Brain microvascular endothelial cell (primary cell): ENCODE data around the gene GRID1.

Experiments used
- DNase-seq: peaks from one replicate; pipeline ENCODE4 v3.0.0-alpha.2; 2020
- H3K27ac ChIP-seq: fragments of 250-450 bp; sonication (Bioruptor Pico); 2 replicates; pipeline ENCODE4 v1.5.1; 2020; ENCODE audit warnings: mild to moderate bottlenecking, moderate library complexity
- H3K27me3 ChIP-seq: fragments of 250-450 bp; sonication (Bioruptor Pico); replicated peaks from 2 replicates; pipeline ENCODE4 v1.5.1; 2020; ENCODE audit warnings: mild to moderate bottlenecking
- H3K36me3 ChIP-seq: fragments of 250-450 bp; sonication (Bioruptor Pico); replicated peaks from 2 replicates; pipeline ENCODE4 v1.5.1; 2020; ENCODE audit warnings: mild to moderate bottlenecking
- H3K4me3 ChIP-seq: 2 replicates; pipeline ENCODE4 v1.5.1; 2011; ENCODE audit warnings: low read depth, mild to moderate bottlenecking, control low read depth, low read length, moderate library complexity
- in situ Hi-C: cut with HindIII; loops from 2 replicates; pipeline ENCODE4 v1.10.0; 2017; ENCODE audit warnings: low sequenced_read_pairs, low pct_ligation_motif_present
- TF ChIP-seq, protein P1 (sequence below): IDR thresholded peaks from 2 replicates; pipeline ENCODE4 v1.5.1; 2011; ENCODE audit warnings: low read depth, mild to moderate bottlenecking, moderate library complexity, low read length, control low read depth, inconsistent platforms; ENCODE audit errors: missing control alignments

GRID1 gene

DNA sequence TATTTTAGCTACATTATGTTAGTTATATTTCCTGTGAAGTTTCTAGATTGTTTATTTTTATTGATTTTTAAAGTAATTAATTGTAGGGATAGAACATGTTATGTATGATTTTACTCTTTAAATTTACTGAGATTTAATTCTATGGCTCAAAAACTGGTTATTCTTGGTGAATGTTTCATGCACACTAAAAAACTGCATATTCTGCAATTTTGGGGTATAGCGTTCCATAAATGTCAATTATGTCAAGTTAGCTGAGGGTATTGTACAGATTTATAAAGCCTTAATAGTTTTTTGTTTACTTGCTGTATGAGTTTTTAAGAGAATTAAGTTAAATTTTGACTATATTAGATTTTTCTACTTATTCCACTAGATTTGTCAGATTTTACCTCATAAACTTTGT is 669.7 kb downstream of the GRID1 start:
- no peak for DNase-seq
- TF ChIP-seq, protein P1, sequence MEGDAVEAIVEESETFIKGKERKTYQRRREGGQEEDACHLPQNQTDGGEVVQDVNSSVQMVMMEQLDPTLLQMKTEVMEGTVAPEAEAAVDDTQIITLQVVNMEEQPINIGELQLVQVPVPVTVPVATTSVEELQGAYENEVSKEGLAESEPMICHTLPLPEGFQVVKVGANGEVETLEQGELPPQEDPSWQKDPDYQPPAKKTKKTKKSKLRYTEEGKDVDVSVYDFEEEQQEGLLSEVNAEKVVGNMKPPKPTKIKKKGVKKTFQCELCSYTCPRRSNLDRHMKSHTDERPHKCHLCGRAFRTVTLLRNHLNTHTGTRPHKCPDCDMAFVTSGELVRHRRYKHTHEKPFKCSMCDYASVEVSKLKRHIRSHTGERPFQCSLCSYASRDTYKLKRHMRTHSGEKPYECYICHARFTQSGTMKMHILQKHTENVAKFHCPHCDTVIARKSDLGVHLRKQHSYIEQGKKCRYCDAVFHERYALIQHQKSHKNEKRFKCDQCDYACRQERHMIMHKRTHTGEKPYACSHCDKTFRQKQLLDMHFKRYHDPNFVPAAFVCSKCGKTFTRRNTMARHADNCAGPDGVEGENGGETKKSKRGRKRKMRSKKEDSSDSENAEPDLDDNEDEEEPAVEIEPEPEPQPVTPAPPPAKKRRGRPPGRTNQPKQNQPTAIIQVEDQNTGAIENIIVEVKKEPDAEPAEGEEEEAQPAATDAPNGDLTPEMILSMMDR = no peak

DNA sequence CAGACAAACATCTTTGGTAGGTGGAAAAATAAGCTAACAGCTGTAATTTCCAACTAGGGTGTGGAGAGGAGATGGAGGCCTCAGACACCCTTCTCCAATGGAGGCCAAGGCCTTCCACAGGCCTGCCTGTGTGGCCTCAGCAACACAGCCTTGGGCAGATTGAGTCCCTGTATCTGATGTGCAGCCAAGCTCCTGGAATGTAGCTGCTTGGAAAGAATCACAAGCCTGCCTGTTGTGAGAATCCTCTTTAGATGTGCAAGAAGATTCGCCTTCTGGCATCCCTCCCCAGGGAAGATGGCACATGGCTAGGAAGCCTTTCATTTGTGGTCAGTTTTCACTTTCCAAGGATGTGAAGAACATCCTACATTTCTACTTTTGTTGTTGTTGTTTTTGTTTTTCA is 684.0 kb downstream of the GRID1 start:
- H3K27ac ChIP-seq = no peak overlapping the region
- DNase-seq = no peak
- H3K36me3 ChIP-seq = no peaks in the 10 kb centered on the region
- no peaks in the 10 kb centered on the region for H3K27me3 ChIP-seq
- TF ChIP-seq, protein P1 = no peak
- in situ Hi-C loops = no loop called here
- no peak overlapping the region for H3K4me3 ChIP-seq

More for the DNA sequence above, 669.7 kb downstream of the GRID1 start:
- H3K27me3 ChIP-seq = no peaks in the 10 kb centered on the region
- H3K4me3 ChIP-seq = no peak overlapping the region
- in situ Hi-C loops = no loop called here
- H3K27ac ChIP-seq = no peak overlapping the region
- no peaks in the 10 kb centered on the region for H3K36me3 ChIP-seq

DNA sequence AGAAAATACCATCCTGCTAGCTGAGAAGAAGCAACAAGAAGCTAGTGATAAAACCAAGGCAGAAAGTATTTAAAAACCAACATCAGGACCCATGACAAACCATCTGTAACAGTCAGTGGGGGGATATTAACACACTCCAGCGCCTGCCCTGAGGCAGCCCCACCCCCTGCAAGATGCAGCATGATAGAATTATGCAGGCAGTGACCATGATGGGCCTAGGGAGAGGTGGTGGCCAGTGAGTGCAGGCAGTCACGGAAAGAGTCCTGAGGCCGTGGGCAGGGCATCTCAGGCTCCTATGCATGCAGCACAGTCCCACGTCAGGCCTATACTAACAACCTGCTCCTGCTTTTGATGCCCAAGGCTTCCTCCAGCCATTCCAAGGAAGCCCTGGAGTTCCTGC is 686.9 kb downstream of the GRID1 start:
- Histone ChIP-seq H3K36me3 (no peaks in the 10 kb centered on the region), H3K27me3 (no peaks in the 10 kb centered on the region), H3K27ac (no peak overlapping the region), H3K4me3 (no peak overlapping the region)
- DNase-seq = no peak
- TF ChIP-seq, protein P1 = no peak
- in situ Hi-C loops = no loop called here

DNA sequence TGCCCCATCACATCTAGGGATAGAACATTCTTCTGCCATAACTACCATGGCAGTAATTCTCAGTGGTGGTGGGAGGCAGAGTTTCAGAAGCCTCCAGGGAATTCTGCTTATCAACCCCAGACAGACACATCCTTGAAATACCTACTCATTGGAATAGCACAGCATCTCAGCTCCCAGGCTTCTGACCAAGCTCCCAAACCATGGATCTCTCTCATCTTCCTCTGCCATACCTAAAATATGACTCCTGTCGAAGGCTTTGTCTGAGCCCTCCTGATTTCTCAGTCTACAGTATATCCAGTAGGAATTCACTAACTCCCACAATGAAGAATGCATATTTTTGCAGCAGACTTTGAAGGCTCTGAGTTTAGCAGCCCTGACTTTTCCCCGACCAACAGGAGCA is 687.5 kb downstream of the GRID1 start:
- H3K27me3 ChIP-seq = no peaks in the 10 kb centered on the region
- TF ChIP-seq, protein P1 = no peak
- H3K27ac ChIP-seq = no peak overlapping the region
- in situ Hi-C loops = no loop called here
- no peak overlapping the region for H3K4me3 ChIP-seq
- no peak for DNase-seq
- no peaks in the 10 kb centered on the region for H3K36me3 ChIP-seq

DNA sequence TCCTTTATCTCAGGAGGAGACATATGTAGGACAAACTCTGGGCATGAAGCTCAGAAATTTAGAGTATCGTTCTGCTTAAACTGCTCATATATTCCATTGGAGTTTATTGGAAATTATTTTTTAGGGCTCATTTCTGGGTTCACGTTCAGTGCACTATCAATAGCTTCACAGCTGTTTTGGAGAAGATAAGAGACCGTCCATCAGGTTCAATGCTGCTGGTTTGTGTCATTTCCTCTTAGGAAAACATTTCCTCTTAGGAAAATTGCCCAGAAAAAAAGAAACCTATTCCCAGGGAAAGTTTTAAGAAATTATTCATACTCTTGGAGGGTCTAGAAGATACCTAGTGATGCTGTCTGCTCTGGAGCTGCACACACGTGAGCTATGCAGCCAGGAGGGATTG is 691.7 kb downstream of the GRID1 start:
- in situ Hi-C loops = no loop called here
- Histone ChIP-seq H3K27ac (no peak overlapping the region), H3K27me3 (no peaks in the 10 kb centered on the region), H3K36me3 (no peaks in the 10 kb centered on the region), H3K4me3 (no peak overlapping the region)
- DNase-seq = no peak
- TF ChIP-seq, protein P1 = no peak

DNA sequence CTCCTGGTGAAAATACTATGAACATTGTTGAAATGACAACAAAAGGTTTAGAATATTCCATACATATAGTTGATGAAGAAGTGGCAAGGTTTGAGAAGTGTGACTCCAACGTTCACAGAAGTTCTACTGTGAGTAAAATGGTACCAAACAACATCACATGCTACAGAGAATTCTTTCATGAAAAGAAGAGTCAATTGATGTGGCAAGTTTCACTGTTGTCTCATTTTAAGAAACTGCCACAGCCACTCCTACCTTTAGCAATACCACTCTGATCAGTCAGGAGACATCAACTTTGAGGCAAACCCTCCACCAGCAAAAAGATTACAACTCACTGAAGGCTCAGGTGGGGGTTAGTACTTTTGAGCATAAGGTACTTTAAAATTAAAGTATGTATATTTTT is 693.3 kb downstream of the GRID1 start:
- no peak for DNase-seq
- Histone ChIP-seq H3K27ac (no peak overlapping the region), H3K36me3 (no peaks in the 10 kb centered on the region), H3K4me3 (no peak overlapping the region), H3K27me3 (no peaks in the 10 kb centered on the region)
- TF ChIP-seq, protein P1 = no peak
- in situ Hi-C loops = no loop called here
